Activated CD8-positive, alpha-beta T cell treated with anti-CD3 and anti-CD28 coated beads for 36 hours (primary cell): ENCODE data around the gene CA9. TPM values are rescaled to one million over a fixed set of nuclear protein-coding genes. Genes with fewer than 3 reads are reported as not detected.

Experiments used
- ATAC-seq: fragments of 200-7000 bp; cut with Tn5 transposase; one replicate; pipeline ENCODE4 v1.10.0; 2021; ENCODE audit warnings: mild to moderate bottlenecking, moderate library complexity
- CTCF ChIA-PET: fragments of 350-600 bp; sonication (Branson Sonifier 250); formaldehyde crosslinking; loops from one replicate; lab custom pipeline; 2021; ENCODE audit warnings: antibody characterized with exemption; lab: Charles Lee
- POLR2A ChIA-PET: fragments of 350-600 bp; sonication (Branson Sonifier 250); formaldehyde crosslinking; loops from one replicate; lab custom pipeline; 2021; ENCODE audit warnings: antibody characterized with exemption; lab: Charles Lee
- DNase-seq: peaks from one replicate; pipeline ENCODE4 v3.0.0-alpha.2; 2020
- H3K27ac Mint-ChIP-seq: one replicate; pipeline ENCODE4 v1.8.0; 2021; ENCODE audit warnings: mild to moderate bottlenecking, mixed read lengths
- H3K27me3 Mint-ChIP-seq: one replicate; pipeline ENCODE4 v1.8.0; 2021; ENCODE audit warnings: mixed read lengths
- H3K36me3 Mint-ChIP-seq: one replicate; pipeline ENCODE4 v1.8.0; 2021; ENCODE audit warnings: low read depth, mixed read lengths
- H3K4me1 Mint-ChIP-seq: one replicate; pipeline ENCODE4 v1.8.0; 2021; ENCODE audit warnings: low read depth, mixed read lengths
- H3K4me3 Mint-ChIP-seq: one replicate; pipeline ENCODE4 v1.8.0; 2021; ENCODE audit warnings: mild to moderate bottlenecking, moderate library complexity, mixed read lengths
- H3K9me3 Mint-ChIP-seq: one replicate; pipeline ENCODE4 v1.8.0; 2021; ENCODE audit warnings: mixed read lengths
- CTCF ChIP-seq: fragments of 200-600 bp; IDR thresholded peaks from one replicate; pipeline ENCODE4 v1.8.0; 2022; ENCODE audit warnings: antibody characterized with exemption, mild to moderate bottlenecking
- intact Hi-C: fragments of 100-400 bp; cut with micrococcal nuclease; formaldehyde crosslinking; loops from one replicate; pipeline ENCODE4 v1.10.0; 2022
- total RNA-seq, 2 experiments: library from RNA; stranded (reverse); gene quantifications; one replicate each; pipeline ENCODE4 v1.2.3, GENCODE V29; 2021

Gene CA9
- total RNA-seq, 2 experiments from 2014 or later: 4.5 to 4.9 TPM

- no peaks in the 10 kb centered on the region for H3K36me3 Mint-ChIP-seq
- peaks cover 9% of the 10 kb centered on the region for H3K27me3 Mint-ChIP-seq
- POLR2A ChIA-PET: interaction anchor here (0.7 to 1.8 kb wide), 4 partner anchors 9 to 16 kb away, joined by 3 to 10 read pairs (median 4); partner anchors contain the start of gene ARHGEF39
- H3K4me1 Mint-ChIP-seq: peaks cover 13% of the 10 kb centered on the region
- H3K4me3 Mint-ChIP-seq: peak overlapping the region; percentile 64
- ATAC-seq: peak; percentile 86
- no peak for TF ChIP-seq CTCF
- peak; percentile 57 for DNase-seq
- intact Hi-C loops: no loop called here
- CTCF ChIA-PET: interaction anchor here (1.0 to 24.5 kb wide), 7 partner anchors 12 to 72 kb away, joined by 3 to 313 read pairs (median 5); partner anchors contain the start of genes CCDC107, RMRP and TPM2
- H3K27ac Mint-ChIP-seq: no peak overlapping the region
- H3K9me3 Mint-ChIP-seq: no peaks in the 10 kb centered on the region
These were observed 2.1 kb downstream of the CA9 start for GRCh38 chr9:35675732-35676392.

- no peak for DNase-seq
- intact Hi-C loops: no loop called here
- no peak for ATAC-seq
- ChIA-PET CTCF (interaction anchor here (2.1 to 10.8 kb wide), 2 partner anchors 18 to 21 kb away, joined by 7 to 106 read pairs; partner anchors contain the start of genes CCDC107 and RMRP), POLR2A (no interaction called here)
- no peaks in the 10 kb centered on the region for H3K9me3 Mint-ChIP-seq
- no peak overlapping the region for H3K27ac Mint-ChIP-seq
- peaks cover 9% of the 10 kb centered on the region for H3K27me3 Mint-ChIP-seq
- no peak overlapping the region for H3K4me3 Mint-ChIP-seq
- TF ChIP-seq CTCF: no peak
- no peaks in the 10 kb centered on the region for H3K36me3 Mint-ChIP-seq
- H3K4me1 Mint-ChIP-seq: peaks cover 13% of the 10 kb centered on the region
These were observed 5.4 kb downstream of the CA9 start for GRCh38 chr9:35679091-35679490.

GRCh38 chr9:35679766-35680330, 6.1 kb downstream of the CA9 start:
- Mint-ChIP-seq H3K27ac (no peak overlapping the region), H3K36me3 (no peaks in the 10 kb centered on the region), H3K4me3 (no peak overlapping the region), H3K4me1 (peaks cover 8% of the 10 kb centered on the region), H3K27me3 (peaks cover 4% of the 10 kb centered on the region), H3K9me3 (no peaks in the 10 kb centered on the region)
- no peak for ATAC-seq
- intact Hi-C loops: no loop called here
- no peak for TF ChIP-seq CTCF
- no peak for DNase-seq
- POLR2A ChIA-PET: interaction anchor here (1.1 to 1.2 kb wide), 2 partner anchors 17 to 42 kb away, joined by 3 read pairs; no protein-coding TSS in a partner anchor
- CTCF ChIA-PET: interaction anchor here (1.0 to 10.8 kb wide), 3 partner anchors 17 to 48 kb away, joined by 3 to 106 read pairs (median 7); partner anchors contain the start of genes CCDC107 and RMRP

- H3K36me3 Mint-ChIP-seq: no peaks in the 10 kb centered on the region
- DNase-seq: no peak
- ChIA-PET POLR2A (interaction anchor here (1.1 to 1.2 kb wide), 2 partner anchors 17 to 41 kb away, joined by 3 read pairs; no protein-coding TSS in a partner anchor), CTCF (interaction anchor here (1.0 to 10.8 kb wide), 3 partner anchors 16 to 48 kb away, joined by 3 to 106 read pairs (median 7); partner anchors contain the start of genes CCDC107 and RMRP)
- peaks cover 6% of the 10 kb centered on the region for H3K4me1 Mint-ChIP-seq
- TF ChIP-seq CTCF: no peak
- peaks cover 4% of the 10 kb centered on the region for H3K27me3 Mint-ChIP-seq
- intact Hi-C loops: no loop called here
- no peaks in the 10 kb centered on the region for H3K9me3 Mint-ChIP-seq
- no peak for ATAC-seq
- H3K27ac Mint-ChIP-seq: no peak overlapping the region
- no peak overlapping the region for H3K4me3 Mint-ChIP-seq
These were observed 6.8 kb downstream of the CA9 start for GRCh38 chr9:35680331-35681105.
